ENCODE measurements around the gene RNASE4.
"Not testable (repeated sequence)": the region's sequence is repeated elsewhere in the genome, so short reads cannot be mapped to it uniquely, and the experiment has no call there.

Gene RNASE4

DNA sequence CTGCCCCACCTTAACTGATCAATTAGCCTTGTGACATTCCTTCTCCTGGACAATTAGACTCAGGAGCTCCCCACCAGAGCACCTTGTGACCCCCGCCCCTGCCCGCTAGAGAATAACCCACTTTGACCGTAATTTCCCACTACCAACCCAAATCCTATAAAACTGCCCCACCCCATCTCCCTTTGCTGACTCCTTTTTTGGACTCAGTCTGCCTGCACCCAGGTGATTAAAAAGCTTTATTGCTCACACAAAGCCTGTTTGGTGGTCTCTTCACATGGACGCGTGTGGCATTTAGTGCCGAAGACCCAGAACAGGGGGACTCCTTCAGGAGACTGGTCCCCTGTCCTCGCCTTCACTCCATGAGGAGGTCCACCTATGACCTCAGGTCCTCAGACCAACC, 16.6 kb downstream of the RNASE4 start:
- not testable (repeated sequence) for DNase-seq

DNA sequence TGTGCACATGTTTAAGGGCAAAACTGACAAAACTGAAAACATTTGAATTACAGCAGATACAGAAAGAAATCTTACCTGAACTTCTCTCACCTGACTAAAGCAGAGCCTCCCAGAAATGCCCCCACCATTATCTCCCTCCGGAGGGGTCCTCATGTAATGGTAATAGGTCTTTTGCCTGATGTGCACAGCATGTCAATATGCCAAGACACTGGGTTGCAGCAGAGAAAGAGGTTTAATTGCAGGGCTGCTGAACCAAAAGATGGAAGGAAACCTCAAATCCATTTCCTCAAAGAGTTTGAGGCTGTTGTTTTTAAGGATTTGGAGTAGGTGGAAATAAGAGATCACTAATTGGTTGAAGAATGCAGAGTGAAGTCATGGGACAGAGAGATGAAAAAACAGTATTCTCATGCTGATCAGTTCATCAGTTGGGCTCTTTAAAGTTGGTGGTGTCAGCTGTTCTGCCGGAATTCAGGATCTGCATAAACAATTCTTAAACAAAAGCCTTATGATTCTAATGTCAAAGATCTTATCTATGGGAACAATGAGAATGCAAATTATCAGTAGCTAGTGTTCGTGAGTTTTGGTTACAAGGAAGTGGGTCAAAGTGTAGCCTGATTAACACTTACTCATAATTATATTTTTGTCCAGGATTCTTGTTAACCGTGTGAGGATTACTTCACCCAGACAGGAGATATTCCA, 22.4 kb downstream of the RNASE4 start:
- DNase-seq = no peak

DNA sequence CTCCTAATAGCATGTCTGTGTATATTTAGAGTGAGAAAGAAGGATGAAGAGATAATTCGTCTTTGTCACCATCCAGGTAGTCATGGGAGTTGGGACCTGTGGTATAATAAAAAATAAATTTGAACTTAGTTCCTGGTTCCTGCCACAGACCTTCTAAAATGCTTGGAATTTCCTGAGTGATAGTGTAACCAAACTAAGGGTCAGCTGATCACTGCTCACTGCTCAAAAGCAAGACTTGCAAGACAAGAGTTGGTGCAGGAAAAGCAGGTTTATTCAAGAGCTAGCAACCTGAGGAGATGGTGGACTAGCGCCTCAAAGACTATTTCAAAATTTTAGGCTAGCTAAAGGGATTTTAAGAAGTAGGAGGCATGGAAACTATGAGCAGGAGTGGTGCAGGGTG, 23.3 kb downstream of the RNASE4 start:
- DNase-seq = no peak

DNA sequence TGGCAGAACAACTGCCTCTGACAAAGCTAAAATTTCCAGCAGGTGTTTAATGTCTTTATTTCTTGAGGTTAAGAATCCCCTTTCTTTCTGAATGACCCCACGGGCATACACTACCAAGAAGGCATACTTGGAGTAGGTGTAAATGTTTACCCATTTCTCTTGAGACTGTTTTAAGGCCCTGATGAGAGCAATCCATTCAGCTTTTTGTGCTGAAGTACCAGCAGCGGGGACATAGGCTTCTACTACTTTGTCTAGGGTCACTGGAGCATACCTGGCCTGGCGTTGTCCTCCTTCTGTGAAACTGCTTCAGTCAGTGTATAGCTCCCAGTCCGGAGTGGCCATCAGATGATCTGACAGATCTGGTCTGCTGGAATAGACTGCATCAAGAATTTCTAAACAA, 26.9 kb downstream of the RNASE4 start:
- DNase-seq = no peak

DNA sequence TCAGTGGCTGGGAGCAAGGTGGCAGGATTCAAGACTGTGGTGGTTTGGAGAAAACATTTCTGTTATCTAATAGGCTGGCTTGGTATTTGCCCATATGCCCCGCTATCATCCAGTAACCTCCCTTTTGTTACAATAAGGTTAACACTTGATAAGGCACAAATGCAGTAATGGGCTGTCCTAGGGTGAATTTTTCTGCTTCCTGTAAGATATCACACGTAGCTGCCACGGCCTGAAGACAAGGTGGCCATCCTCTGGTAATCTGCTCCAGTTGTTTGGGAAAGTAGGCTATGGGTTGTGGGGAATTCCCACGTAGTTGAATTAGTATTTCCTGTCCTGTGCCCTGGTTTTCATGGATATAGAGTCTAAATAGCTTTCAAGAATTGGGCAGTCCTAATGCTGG, 27.3 kb downstream of the RNASE4 start:
- no peak for DNase-seq

DNA sequence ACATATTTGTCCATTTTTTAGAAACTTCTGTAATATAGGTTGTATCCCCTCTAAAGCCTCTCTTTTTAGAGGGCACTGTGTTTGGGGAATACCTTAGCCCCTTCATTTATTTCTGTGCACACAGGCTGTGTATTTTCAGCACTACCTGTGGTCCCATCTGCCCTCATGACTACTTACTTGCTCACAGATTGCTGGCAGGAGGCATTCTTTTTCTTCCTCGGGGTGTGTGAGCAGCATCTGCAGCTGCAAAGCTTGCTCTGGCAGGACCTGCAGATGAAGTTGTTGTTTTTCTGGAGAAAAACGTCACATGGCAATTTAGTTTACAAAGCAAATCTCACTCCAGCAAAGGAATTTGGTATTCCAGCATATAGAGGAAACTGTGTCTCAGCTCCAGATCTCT, 28.5 kb downstream of the RNASE4 start:
- DNase-seq = no peak

DNA sequence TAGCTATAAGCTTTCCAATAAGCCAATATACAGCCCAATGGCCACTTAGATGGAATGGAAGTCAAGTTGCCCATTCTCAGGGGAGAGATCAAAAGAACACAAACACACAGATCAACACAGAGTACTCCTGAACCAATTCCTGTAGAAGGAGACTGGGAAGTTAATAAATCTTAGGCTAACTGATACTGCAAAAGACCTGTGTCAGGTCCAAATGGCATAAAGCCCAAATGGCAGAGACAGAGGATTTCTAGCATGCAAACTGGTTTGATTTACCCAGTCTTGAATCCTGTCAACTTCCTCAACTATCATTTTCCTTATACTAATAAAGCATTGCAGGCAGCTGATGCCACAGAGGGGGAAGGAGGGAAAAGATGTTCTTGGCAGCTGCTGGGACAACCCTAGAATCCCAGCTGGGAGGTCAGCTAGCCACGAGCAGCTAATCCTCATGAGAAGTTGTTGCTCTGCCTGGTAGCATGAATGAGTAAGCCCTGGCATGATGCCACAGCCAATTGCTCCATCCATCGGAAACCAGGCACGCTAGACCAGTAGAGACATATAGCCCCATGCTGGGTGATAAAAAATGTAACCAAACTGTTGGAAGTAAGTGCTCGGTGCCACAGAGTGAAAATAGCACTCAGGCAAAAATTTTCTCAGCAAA, 30.4 kb downstream of the RNASE4 start:
- no peak for DNase-seq

DNA sequence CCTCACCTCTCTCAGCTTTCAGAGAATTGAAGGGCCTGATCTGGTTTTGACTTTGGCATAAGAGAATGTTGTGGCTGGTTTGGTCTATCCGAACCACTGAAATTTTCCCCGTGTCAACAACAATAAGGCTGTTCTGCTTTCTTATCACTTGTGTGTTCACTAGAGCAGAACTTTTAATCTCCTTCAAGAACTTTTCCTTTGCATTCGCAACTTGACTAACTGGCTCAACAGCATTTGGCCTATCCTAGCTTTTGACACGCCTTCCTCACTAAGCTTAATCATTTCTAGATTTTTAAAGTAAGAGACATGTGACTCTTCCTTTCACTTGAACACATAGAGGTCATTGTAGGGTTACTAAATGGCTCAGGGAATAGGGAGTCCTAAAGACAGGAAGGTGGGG, 35.4 kb downstream of the RNASE4 start:
- no peak for DNase-seq

DNA sequence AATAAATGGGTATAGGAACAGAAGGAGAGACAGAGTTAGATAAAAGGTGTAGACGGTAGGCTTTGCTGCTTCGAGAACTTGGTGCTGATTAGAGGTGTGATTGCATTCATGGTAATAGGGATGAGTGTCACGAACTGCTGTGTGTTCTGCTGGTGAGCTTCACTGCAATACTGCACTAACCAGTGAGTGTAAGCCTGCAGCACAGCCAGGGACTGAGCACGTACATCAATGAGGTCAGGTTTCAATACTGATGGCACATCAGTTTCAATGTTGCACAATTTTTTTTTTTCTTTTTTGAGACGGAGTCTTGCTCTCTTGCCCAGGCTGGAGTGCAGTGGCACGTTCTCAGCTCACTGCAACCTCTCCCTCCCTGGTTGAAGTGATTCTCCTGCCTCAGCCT, 36.4 kb downstream of the RNASE4 start:
- no peak for DNase-seq

DNA sequence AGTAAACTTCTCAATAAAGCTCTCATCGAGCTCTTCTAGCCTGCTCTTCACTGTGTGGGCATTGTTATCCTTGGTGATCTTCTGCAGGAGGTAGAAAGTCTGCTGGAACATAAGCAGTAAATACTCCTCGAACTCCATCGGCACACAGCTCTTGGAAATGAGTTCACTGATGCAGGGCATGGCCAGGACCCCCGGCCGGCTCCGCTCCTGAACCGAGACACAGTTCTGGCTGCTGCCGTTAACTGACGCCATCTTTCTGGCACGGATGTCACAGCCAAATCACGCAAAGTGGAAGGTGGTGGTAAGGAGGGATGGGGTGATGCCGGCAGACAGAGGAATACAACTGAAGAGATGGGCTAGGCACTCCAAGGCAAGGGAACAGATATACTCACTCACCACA, 37.7 kb downstream of the RNASE4 start:
- DNase-seq = no peak

DNA sequence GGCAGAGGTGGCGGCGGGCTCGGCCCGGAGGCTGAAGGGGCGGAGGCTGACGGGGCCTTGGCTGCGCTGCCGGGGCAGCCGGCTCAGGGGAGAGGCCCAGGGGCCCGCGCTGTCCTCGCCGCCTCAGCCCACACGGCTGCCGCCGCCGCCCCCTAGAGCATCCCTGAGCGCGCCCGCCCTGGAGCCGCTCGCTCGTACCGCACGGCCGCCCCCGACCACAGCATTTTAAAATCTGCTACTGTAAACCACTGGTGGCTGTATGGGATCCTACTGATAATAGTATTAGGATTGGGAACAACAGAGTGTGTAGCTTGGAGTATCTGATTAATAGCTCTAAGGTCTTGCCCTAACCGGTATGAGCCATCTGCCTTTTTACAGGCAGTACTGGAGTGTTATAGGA, 39.1 kb downstream of the RNASE4 start:
- no peak for DNase-seq

DNA sequence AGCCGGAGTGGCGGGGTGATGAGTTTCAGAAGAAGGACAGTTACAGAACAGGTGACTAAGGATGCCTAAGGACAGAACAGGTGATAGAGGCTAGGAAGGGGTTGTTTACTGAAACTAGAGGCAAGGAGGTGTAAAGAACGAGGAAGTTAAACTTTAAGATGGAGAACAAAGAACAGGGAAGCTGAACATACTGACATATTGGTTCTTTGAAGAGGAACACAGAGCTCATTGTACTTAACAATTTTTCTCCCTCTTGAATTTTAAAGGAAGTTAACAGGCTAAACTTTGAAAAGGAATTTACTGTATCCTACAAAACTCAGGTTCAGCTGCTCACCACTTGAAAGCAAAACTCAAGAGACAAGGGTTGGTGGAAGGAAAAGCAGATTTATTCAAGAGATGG, 41.8 kb downstream of the RNASE4 start:
- not testable (repeated sequence) for DNase-seq

DNA sequence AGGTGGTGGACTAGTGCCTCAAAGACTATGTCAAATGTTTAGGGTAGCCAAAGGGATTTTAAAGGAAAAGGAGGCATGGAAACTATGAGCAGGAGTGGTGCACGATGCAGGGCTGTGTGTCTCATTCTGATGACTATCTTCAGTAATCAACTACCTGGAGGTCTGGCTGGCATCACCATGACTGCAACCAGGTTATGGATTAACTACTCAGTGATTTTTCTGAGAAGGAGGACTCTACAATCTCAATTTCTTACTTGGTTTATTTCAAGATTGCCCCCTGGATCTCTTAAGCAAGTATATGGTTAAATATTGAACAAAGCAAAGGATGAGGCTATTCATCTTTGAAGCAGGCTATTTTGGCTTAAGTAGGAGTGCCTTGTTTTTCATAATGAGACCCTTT, 42.2 kb downstream of the RNASE4 start:
- no peak for DNase-seq

DNA sequence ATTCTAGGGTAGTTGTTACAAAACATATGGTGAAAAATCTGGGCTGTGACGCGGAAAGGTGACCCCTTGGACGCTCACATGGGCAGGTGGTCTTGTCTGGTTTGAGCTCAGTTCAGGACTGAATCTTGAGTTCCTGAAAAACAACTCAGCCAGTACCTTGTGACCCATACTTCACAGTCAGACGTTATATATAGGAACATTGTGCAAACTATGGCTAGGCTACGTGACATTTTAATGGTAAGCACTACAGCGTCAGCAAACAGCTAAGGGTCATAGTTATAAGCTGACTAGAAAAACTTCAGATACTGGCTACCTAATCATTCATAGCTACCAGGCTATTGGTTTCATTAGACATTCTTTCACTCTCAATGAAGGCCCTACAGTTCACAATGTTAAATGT, 46.5 kb downstream of the RNASE4 start:
- no peak for DNase-seq

DNA sequence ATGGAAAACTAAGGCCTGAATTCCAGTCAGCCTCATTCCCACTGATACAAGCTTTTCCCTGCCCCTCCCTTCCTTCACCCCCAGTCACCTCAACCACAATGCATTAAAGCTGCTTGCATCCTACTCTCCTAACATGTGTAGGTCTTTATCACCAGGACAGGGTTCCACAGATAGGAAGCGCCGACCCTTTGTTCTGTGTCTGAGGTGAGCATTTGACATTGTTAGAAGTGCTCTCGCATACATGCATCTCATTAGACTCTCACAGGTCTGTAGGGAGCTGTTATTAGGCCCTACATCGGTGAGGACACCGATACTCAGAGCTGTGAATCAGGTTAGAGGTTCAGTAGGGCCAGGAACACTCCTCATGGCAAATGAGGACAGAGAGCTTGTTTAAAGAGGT, 48.1 kb downstream of the RNASE4 start:
- DNase-seq = no peak

DNA sequence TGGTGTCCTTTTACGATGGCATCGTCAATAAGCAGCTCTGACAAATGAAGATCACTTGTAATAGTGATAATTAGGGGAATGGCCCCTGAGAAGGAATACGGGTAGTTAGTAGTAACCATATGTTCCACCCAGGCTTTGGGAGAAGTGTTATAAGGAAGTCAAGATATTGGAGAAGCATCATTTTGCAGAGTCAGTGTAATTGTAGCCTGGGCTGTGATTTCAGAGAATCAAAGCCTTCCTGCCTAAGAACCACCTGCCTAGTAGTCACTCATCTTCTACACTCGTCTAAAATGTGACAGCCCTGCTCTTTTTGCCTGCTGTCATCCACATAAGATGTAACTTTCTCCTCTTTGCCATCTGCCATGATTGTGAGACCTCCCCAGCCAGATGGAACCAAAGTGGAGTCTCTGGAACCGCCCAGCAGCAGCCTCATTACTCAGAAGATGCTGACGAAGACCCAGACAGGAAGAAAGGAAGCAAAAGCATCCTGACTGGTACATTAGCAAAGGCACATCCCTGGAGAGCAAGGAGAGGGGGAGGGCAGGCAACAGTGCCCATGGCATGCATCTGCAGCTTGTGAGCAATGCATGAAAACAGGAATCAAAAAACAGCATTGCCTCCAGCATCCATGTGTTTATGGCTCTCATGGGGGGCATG, 48.7 kb downstream of the RNASE4 start:
- no peak for DNase-seq

DNA sequence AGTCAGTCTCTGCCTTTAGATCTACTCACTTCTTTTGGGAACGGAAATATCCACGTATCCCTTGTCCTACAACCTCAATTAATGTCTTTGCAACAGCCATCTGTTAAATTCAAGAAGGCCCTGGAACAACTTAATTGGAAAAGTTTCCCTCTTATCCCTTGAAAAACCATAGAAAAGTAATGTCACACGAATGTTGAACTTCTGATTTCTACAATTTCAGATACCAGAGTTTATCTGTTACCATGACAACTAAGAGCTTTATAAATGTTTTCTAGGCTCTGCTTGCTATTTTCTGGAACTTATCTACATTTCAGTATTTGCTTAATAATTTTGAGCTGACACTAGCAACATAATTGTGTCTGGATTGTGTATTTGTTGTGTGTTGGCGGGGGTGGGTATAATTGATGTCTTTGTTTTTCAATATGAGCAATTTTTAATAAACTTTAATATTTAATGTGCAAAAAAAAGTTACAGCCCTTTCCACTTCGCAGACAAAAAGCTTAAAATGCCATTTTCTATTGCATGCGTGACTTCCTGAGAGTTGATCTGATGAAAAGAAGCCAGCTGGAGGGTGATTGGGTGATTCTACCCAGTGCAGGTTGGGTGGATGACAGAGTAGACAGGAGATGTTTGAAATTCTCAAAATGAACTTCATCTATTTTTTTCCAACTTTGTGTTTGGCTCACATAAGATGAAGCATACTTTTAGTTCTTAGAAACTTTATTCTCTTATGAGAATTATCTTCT, 49.5 kb downstream of the RNASE4 start:
- no peak for DNase-seq

DNA sequence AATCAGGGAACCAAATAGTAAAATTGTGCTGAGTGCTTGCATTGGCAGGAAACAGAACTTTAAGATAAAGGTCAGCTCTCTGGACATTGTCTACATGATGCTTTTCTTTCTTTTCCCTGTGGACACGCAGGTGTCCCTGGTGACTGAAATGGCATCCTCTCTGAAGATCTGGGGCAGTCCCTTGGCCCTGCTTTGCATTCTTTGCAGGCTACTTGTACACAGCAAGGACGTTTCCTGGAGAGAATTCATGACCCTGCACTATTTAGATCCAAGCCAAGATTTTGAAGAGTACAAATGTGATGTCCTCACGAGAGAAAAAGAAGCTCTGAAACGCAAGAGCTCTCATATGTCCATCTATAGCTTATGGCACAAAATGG, 50.1 kb downstream of the RNASE4 start:
- DNase-seq = no peak

DNA sequence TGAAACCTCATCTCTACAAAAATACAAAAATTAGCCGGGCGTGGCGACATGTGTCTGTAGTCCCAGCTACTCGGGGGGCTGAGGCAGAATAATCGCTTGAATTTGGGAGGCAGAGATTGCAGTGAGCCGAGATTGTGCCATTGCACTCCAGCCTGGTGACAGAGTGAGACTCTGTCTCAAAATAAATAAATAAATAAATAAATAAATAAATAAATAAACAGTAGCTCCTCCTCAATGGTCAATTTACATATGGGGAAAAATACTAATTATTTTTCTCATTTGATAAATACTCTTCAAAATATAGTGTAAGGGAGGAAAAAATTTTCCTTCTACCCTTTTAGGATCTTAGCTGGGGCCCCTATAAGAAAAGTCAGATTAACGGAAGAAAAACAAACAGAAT, 53.9 kb downstream of the RNASE4 start:
- not testable (repeated sequence) for DNase-seq

DNA sequence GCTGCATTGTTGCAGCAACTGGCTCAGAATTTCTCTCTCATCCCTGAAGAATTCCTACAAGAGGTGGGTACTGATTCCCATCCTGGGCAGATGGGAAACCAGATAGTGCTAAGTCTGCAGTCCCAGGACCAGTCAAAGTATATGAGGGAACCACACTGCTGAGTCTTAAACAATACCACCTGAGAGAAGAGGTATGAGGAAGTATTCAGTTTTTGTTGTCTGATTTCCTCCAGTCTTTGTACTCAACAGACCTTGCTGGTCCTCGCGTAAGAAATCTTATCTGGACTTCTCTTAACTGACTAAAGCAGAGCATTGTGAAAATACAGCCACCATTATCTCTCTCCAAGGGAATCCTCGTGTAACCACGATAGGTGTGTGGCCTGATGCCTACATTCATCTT, 57.8 kb downstream of the RNASE4 start:
- no peak for DNase-seq

DNA sequence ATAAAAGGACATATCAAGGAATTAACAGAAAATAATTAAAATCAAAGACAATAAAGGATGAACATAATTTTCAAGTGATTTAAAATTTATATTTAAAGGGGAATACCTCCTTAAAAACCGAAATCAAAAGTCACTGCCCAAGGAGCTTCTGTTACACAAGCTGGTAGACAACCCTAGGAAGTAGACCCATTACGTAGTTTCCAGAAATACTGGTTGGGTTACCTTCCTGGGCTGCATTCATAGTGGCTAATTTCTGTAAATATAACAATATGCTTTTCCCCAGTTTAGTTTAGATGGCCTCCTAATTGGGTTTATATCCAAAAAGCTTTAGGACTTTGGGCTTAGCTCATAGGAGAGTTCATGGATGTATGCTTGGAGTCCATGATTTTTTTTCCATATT, 59.2 kb downstream of the RNASE4 start:
- DNase-seq = no peak

DNA sequence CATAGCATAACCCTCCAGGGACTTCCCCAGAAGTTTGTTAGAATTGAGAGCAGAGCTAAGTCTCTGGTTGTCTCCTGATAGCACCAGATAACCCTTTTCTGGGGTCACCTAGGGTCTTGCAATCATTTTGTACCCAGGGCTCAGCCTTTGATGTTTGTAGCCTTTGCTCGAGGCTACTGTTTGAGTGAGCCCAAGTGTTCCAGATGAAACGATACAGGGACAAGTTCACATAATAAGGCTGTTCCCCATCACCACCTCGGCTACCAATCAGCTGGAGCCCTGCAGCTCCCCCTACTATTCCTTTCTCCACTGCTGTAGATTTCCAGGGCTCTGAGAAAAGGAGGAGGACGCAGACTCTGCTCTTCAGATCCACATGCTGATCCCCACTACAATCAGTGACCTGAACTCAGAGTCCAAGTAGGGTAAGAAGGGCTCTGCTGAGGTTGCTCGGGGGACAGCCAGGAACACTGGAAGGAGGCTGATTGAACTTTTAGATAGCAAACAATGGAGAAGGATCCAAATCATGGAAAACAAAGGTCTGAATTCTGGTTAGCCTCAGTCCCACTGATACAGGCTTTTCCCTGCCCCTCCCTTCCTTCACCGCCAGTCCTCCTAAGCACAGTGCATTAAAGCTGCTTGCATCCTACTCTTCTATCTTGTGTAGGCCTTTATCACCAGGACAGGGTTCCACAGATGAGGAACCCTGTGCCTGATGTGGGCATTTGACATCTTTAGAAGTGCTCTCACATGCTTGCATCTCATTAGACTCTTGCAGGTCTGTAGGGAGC, 61.4 kb downstream of the RNASE4 start, which contains the start of gene EDDM3A:
TSS of gene EDDM3A (plus strand) at position 317 of the 788 bp plus-strand sequence. CDS start 1,694 bp downstream, outside the sequence.
- DNase-seq = no peak

DNA sequence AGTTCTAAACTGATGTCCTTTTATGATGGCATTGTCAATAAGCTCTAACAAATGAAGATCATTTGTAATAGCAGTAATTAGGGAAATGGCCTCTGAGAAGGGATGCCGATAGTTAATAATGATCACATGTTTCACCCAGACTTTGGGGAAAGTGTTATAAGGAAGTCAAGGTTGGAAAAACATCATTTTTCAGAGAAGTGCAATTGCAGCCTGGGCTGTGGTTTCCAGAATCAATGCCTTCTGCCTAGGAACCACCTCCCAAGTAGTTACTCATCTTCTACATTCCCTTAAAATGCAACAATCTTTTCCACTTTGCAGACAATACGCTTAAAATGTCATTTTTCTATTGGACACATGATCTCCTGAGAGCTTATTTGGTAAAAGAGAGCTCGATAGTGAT, 62.2 kb downstream of the RNASE4 start:
- DNase-seq = no peak
